ENCODE measurements around the gene CALR3.

GRCh38 chr19:16536130-16536529, 40.2 kb upstream of the CALR3 start:
- TF ChIP-seq SP1 (IDR thresholded peaks at IDR 0.05): no peak
- TF ChIP-seq SP1 (CRISPR knock-in tag; IDR thresholded peaks at IDR 0.05): no peak
- TF ChIP-seq POLR2A (IDR thresholded peaks at IDR 0.05; ENCODE audit: insufficient read depth in 1 of 2, low read depth in 2 of 2, low read length in 2 of 2): no peak
- no peak for TF ChIP-seq SOX6 (IDR thresholded peaks at IDR 0.05)
- no peak for TF ChIP-seq SOX6 (CRISPR knock-in tag; IDR thresholded peaks at IDR 0.05)
